Stimulated activated CD8-positive, alpha-beta memory T cell treated with anti-CD3 and anti-CD28 coated beads, Interleukin-2, amount 100 ng/mL, for 1 hour (primary cell): ENCODE results near the gene CHST11.

Experiments
- DNase-seq, 2 donors: peaks; one replicate each; pipeline ENCODE4 v3.0.0-alpha.2; 2020; ENCODE audit warnings: low read depth in 2 of 2

CHST11 gene

DNA sequence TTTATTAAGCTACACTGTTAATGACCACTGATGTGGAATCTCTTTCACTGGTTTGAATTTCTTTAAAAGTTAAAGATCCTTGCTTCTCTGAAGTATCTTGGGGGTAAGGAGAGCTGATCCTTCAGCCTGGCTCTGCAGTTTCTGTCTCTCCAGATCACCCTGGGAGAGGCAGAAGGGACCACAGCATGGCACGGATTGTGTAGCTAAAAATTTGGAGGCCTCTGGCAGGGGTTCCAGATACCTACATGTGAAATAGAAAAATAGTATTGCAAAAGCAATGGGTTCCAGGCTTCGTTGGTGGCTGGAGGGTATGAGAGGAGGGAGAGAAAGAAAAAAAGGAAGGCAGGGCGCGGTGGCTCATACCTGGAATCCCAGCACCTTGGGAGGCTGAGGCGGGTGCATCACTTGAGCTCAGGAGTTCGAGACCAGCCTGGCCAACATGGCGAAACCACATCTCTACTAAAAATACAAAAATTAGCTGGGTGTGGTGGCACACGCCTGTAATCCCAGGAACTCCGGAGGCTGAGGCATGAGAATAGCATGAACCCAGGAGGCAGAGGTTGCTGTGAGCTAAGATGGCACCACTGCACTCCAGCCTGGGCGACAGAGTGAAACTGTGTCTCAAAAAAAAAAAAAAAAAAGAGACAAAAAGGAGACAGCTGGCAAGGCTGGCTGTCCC is 3.4 kb downstream of the CHST11 start:
- DNase-seq: no peak

- no peak for DNase-seq
Measured at GRCh38 chr12:104460973-104461698, 4.4 kb downstream of the CHST11 start.

DNA sequence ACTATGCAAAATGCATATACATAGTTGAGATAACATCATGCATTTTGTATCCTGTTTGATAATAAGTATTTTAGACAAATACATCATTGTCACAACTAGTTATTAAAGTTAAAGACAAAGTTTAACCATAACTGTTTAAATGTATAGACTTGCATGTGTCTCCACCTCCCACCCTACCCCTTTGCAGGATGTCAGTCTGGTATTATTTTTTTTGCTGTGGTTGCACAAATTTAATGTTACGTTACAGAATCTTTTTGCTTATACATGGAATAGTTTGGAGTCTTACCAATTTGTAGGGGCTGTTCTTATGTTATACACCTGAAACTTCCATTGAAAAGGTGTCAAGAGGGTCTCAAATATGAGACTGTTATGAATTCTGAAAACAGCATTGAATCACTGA is 5.6 kb downstream of the CHST11 start:
- DNase-seq: no peak

- no peak for DNase-seq
Measured at GRCh38 chr12:104462931-104463339, 6.2 kb downstream of the CHST11 start.

- DNase-seq: no peak
Measured at GRCh38 chr12:104463368-104463767, 6.6 kb downstream of the CHST11 start.

DNA sequence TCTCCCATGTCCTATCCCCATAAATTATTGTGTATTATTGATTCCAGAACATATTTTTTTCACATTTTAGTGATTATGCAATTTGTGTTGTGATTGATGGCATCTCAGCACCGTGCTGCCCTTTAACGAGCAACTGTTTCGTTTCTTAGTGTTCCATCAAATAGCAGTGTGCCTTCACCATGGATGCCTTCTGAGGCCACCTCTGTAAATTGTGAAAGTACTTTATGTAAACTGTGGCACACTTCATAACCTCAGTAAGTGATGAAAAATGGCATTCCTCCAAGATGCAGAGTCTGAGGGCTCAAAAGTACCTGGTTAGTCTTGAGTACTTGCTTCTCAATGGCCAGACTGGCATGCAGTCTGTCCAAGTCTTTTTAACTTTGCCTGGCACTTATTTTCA is 8.2 kb downstream of the CHST11 start:
- no peak for DNase-seq

GRCh38 chr12:104466709-104467345 is 10.1 kb downstream of the CHST11 start:
- no peak for DNase-seq

GRCh38 chr12:104467346-104467837 is 10.6 kb downstream of the CHST11 start:
- no peak for DNase-seq

DNA sequence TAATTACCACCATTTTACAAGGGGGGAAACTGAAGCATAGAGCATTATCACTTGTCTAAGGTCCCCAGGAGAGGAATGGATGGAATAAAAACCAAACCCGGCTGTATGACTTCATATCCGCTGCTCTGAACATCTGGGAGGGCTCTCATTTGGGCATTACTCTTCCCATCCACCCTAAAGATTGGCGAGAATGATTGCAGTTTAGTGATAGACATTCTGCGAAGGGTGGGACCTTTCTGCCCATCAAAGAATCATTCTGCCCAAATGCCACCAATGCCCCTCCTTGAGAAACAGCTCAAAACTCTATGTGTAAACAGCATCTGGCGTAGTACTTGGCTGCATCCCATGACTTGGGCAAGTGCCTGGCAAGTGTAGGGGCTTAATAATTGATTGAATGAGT is 11.6 kb downstream of the CHST11 start:
- no peak for DNase-seq

DNA sequence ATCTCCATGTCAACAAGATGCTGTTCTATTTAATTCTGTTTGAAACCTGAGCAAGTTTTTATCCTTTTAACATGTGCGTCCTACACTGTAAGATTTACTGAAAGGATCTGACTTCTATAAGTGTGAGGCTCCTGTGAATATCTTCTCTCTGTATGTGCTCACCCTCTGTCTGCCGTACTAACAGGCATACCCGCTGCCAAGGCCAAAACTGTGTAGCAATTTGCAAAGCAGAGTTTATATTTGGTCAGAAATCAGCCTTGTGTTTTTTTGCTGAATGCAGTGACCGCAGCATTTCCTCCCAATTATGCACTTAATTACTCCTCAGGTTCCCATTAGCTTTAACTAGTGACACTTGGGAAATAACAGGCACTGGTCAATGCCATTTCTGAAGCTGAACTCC is 12.3 kb downstream of the CHST11 start:
- no peak for DNase-seq

GRCh38 chr12:104469523-104469922 is 12.8 kb downstream of the CHST11 start:
- DNase-seq: no peak

GRCh38 chr12:104470521-104470920 is 13.8 kb downstream of the CHST11 start:
- DNase-seq: no peak

- no peak for DNase-seq
Measured at GRCh38 chr12:104471336-104471735, 14.6 kb downstream of the CHST11 start.

GRCh38 chr12:104472748-104473147 is 16.0 kb downstream of the CHST11 start:
- no peak for DNase-seq

DNA sequence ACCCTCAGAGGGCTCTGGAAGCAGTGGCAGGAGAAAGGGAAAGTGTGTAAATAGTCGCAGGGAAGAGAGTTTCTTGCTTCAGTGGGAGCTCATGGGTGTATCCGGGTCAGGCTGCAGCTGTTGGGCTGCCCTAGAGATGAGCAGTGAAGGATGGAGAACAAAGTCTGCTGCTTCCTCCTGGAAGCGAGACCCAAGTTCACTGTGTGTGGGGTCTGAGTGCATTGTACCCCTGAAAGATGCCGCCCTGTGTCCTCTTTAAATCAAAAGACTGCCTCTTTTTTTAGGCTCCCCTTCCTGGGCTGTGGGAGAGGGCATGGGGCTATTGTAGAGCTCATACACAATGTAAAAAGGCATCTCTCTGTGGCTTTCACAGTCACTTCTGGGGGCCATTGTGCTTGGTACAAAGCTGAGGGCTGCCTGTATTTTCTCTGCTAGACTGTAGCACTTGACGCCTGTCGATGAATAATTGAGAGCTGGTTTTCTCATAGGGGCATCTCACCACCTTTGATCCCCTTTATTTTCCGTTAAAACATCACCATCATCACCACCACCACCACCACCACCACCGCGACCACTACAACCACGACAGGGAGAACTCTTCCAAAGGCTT is 16.7 kb downstream of the CHST11 start:
- no peak for DNase-seq

GRCh38 chr12:104475271-104475670 is 18.5 kb downstream of the CHST11 start:
- no peak for DNase-seq

- DNase-seq: no peak
Measured at GRCh38 chr12:104477510-104478390, 21.0 kb downstream of the CHST11 start.

GRCh38 chr12:104478396-104479122 is 21.8 kb downstream of the CHST11 start:
- DNase-seq: no peak

DNA sequence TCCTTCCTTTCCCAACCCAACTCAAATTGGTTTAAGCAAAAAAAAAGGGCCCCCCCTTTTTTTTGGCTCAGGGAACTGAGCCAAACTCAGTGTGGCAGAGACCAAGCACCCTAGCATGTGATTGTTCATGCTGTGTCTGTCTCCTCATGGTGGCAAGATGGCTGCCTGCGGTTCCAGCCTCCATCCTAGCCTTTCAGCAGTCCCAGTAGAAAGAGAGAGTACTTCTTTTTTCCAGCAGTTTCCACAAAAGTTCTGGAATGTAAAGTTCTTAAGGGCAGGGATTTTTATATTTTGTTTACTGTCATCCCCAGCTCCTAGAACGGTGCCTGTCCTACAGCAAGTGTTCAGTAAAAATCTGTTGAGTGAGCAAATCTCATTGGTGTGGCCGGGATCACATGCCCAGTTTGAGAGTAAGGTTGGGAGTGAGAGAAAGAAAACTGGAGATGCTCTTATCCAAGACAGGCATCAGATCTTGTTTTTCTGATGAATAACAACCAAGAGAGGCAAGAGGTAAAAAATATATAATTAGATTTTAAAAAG is 22.4 kb downstream of the CHST11 start:
- no peak for DNase-seq

- no peak for DNase-seq
Measured at GRCh38 chr12:104480012-104480411, 23.3 kb downstream of the CHST11 start.
